ENCODE results near the gene FCMR. TPM values are rescaled to one million over a fixed set of nuclear protein-coding genes. Genes with fewer than 3 reads are reported as not detected.
A peak's percentile ranks its signal among the peaks of the same experiment; 100 is the strongest.
"Not testable (repeated sequence)": the region's sequence is repeated elsewhere in the genome, so short reads cannot be mapped to it uniquely, and the experiment has no call there.

FCMR gene
- total RNA-seq, 1 donor, result 117 TPM

GRCh38 chr1:206866062-206866461 lies 55.7 kb downstream of the FCMR start:
- Histone ChIP-seq H3K4me3 (ENCODE audit: low read length) (no peak overlapping the region), H3K4me1 (ENCODE audit: insufficient read depth, low read length) (no peaks in the 10 kb centered on the region), H3K27me3 (ENCODE audit: insufficient read depth, low read length) (peaks cover 3% of the 10 kb centered on the region), H3K9me3 (ENCODE audit: low read depth, low read length) (no peaks in the 10 kb centered on the region)

DNA sequence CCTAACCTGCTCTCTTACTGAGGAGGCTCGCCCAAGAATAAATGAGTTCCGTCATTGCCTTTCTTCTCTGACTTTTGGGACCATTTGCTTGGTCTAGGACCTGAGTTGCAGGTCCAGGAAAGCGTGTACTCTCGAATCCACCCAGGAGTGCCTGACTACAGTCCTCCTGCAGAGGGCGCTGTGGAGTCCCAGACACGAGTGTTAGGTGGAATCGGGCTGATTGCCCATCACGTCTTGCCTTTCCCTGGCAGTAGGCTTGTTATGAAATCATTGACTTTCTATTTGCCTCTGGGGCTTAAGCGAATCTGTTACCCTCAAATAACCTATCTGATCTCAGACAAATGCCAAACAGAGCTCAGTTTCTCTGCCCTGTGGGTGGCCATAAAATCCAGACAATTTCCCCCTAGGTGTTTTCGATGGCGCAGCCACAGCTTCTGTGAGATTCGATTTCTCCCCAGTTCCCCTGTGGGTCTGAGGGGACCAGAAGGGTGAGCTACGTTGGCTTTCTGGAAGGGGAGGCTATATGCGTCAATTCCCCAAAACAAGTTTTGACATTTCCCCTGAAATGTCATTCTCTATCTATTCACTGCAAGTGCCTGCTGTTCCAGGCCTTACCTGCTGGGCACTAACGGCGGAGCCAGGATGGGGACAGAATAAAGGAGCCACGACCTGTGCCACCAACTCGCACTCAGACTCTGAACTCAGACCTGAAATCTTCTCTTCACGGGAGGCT lies 56.6 kb downstream of the FCMR start, which contains the start of gene IL20:
IL20 (plus strand) TSS at position 685 of the 733 bp plus-strand sequence. CDS start 230 bp downstream, outside the sequence.
- H3K4me3 ChIP-seq (ENCODE audit: low read length), result no peak within 1 kb of the TSS
- no peaks in the 10 kb centered on the region for H3K4me1 ChIP-seq (ENCODE audit: insufficient read depth, low read length)
- H3K27me3 ChIP-seq (ENCODE audit: insufficient read depth, low read length), result peaks cover 3% of the 10 kb centered on the region
- H3K9me3 ChIP-seq (ENCODE audit: low read depth, low read length), result no peaks in the 10 kb centered on the region

GRCh38 chr1:206863266-206863665 lies 58.5 kb downstream of the FCMR start:
- H3K27me3 ChIP-seq (ENCODE audit: insufficient read depth, low read length), result peaks cover 3% of the 10 kb centered on the region
- H3K9me3 ChIP-seq (ENCODE audit: low read depth, low read length), result no peaks in the 10 kb centered on the region
- H3K4me1 ChIP-seq (ENCODE audit: insufficient read depth, low read length), result peaks cover 12% of the 10 kb centered on the region
- H3K4me3 ChIP-seq (ENCODE audit: low read length), result no peak overlapping the region

- H3K27me3 ChIP-seq (ENCODE audit: insufficient read depth, low read length), result peaks cover 3% of the 10 kb centered on the region
- H3K9me3 ChIP-seq (ENCODE audit: low read depth, low read length), result no peaks in the 10 kb centered on the region
- no peak overlapping the region for H3K4me3 ChIP-seq (ENCODE audit: low read length)
- H3K4me1 ChIP-seq (ENCODE audit: insufficient read depth, low read length), result peaks cover 12% of the 10 kb centered on the region
These were observed 61.6 kb downstream of the FCMR start for GRCh38 chr1:206860165-206860564.

GRCh38 chr1:206859082-206859521 lies 62.6 kb downstream of the FCMR start:
- peaks cover 3% of the 10 kb centered on the region for H3K27me3 ChIP-seq (ENCODE audit: insufficient read depth, low read length)
- H3K4me1 ChIP-seq (ENCODE audit: insufficient read depth, low read length), result peaks cover 12% of the 10 kb centered on the region
- H3K9me3 ChIP-seq (ENCODE audit: low read depth, low read length), result no peaks in the 10 kb centered on the region
- H3K4me3 ChIP-seq (ENCODE audit: low read length), result peak overlapping the region; percentile 8

DNA sequence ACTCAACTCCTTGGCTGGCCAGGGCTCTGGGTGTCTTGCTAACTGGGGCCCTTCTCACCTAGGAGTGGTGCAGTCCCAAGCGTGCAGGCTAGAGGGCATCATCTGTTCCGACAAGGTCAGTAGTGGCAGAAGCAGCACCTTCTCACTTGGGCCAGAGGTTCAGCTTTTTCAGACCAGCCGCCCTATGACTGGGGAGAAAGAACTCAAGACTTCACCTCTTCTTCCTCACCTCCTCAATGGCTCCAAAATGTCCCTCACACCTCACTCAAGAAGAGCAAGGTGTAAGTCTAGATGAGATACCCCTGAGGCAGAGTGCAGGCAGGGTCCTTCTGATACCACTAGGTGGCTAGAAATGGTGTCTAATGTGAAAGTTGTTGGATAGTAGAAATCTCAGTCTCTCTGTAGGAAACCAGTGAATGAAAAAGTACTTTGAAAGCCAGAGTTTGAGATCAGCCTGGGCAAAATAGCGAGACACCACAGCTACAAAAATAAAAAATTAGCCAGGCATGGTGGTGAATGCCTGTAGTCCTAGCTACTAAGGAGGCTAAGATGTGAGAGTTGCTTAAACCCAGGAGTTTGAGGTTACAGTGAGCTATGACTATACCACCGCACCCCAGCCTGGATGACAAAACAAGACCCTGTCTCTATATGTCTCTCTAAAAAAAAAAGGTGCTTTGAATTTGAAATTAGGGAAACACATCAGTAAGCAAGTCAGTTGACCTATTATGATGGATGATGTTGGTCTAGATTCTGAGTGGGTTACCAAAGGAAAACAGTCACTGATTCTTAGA lies 64.9 kb downstream of the FCMR start:
- no peaks in the 10 kb centered on the region for H3K27me3 ChIP-seq (ENCODE audit: insufficient read depth, low read length)
- H3K4me3 ChIP-seq (ENCODE audit: low read length), result no peak overlapping the region
- H3K4me1 ChIP-seq (ENCODE audit: insufficient read depth, low read length), result peaks cover 12% of the 10 kb centered on the region
- no peaks in the 10 kb centered on the region for H3K9me3 ChIP-seq (ENCODE audit: low read depth, low read length)

DNA sequence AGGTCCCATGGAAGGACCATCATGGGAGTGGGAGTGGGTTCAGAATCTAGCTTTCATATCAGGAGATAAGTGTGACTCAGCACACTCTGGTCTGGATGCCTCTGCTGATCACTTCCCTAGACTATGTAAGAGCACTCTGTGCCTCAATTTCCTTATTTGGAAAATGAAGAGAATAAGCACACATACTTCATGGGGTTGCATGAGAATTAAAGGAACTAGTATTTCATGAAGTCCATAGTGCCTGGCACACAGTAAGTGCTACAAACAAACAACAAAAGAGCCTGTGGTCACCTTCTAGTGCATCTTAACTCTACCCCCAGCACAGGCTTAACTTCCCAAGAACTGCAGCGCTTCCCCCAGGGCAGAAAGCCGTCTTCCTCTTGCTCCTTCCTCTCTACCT lies 65.9 kb downstream of the FCMR start:
- H3K9me3 ChIP-seq (ENCODE audit: low read depth, low read length), result no peaks in the 10 kb centered on the region
- H3K4me1 ChIP-seq (ENCODE audit: insufficient read depth, low read length), result peaks cover 12% of the 10 kb centered on the region
- peaks cover 2% of the 10 kb centered on the region for H3K27me3 ChIP-seq (ENCODE audit: insufficient read depth, low read length)
- no peak overlapping the region for H3K4me3 ChIP-seq (ENCODE audit: low read length)

GRCh38 chr1:206854401-206855129 lies 67.2 kb downstream of the FCMR start:
- H3K4me1 ChIP-seq (ENCODE audit: insufficient read depth, low read length), result peaks cover 12% of the 10 kb centered on the region
- H3K27me3 ChIP-seq (ENCODE audit: insufficient read depth, low read length), result peaks cover 2% of the 10 kb centered on the region
- H3K9me3 ChIP-seq (ENCODE audit: low read depth, low read length), result no peaks in the 10 kb centered on the region
- H3K4me3 ChIP-seq (ENCODE audit: low read length), result no peak overlapping the region

DNA sequence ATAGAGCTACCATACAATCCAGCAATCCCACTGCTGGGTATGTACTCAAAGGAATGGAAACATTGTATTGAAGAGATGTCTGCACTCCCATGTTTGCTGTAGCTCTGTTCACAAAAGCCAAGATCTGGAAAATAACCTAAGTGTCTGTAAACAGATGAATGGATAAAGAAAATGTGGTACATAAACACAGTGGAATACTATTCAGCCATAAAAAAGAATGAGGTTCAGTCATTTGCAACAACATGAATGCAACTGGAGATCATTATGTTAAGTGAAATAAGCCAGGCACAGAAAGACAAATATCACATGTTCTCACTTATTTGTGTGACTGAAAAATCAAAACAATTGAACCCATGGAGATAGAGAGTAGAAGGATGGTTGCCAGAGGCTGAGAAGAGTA lies 68.0 kb downstream of the FCMR start:
- not testable (repeated sequence) for H3K4me1 ChIP-seq (ENCODE audit: insufficient read depth, low read length); H3K4me3 ChIP-seq (ENCODE audit: low read length); H3K9me3 ChIP-seq (ENCODE audit: low read depth, low read length); H3K27me3 ChIP-seq (ENCODE audit: insufficient read depth, low read length)

Other genes with a start within 250 kb of the FCMR start
- gene MAPKAPK2, start 237.0 kb downstream of the FCMR start, total RNA-seq, result 69.8 TPM
- gene IL19, start 151.2 kb downstream of the FCMR start, total RNA-seq, result 0.10 TPM
- 5.0 TPM for gene IL10, start 149.4 kb downstream of the FCMR start, total RNA-seq
- gene IL20, start 56.3 kb downstream of the FCMR start, total RNA-seq, result not detected
- gene IL24, start 24.5 kb downstream of the FCMR start, total RNA-seq, result 0.10 TPM
- not detected for gene PIGR, start 24.5 kb upstream of the FCMR start, total RNA-seq
- not detected for gene FCAMR, start 48.5 kb upstream of the FCMR start, total RNA-seq
- 0.63 TPM for gene C1orf116, start 110.8 kb upstream of the FCMR start, total RNA-seq
- 44.5 TPM for gene YOD1, start 129.3 kb upstream of the FCMR start, total RNA-seq
- gene PFKFB2, start 131.3 kb upstream of the FCMR start, total RNA-seq, result 5.1 TPM
- gene C4BPB, start 166.9 kb upstream of the FCMR start, total RNA-seq, result 0.84 TPM
- gene C4BPA, start 182.3 kb upstream of the FCMR start, total RNA-seq, result 0.10 TPM